ENCODE measurements around the gene CPNE9.

The CPNE9 gene

DNA sequence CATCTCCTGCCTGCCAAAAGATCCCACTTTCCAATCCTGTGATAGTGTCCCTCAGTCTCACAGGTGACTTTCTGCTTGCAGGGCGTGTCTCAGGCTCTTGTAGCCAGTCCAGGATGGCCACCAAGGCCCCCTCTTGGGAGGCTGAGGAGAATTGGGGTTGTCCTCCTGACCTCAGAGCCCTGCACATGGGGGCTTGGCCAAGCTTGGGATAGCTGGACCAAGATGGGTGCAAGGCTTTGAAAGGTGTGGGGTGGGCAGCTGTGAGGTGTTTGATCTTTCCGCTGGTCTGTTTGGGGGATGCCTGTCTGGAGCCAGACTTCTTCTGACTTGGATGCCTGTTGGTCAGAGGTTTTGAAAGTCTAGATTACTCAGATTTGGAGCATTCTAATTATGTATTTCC, 12.0 kb upstream of the CPNE9 start:
- H3K4me3 ChIP-seq (ENCODE audit: control insufficient read depth, low read depth, low read length), result no peak overlapping the region
- no peak for DNase-seq (ENCODE audit: low read depth)
- TF ChIP-seq, protein P1, sequence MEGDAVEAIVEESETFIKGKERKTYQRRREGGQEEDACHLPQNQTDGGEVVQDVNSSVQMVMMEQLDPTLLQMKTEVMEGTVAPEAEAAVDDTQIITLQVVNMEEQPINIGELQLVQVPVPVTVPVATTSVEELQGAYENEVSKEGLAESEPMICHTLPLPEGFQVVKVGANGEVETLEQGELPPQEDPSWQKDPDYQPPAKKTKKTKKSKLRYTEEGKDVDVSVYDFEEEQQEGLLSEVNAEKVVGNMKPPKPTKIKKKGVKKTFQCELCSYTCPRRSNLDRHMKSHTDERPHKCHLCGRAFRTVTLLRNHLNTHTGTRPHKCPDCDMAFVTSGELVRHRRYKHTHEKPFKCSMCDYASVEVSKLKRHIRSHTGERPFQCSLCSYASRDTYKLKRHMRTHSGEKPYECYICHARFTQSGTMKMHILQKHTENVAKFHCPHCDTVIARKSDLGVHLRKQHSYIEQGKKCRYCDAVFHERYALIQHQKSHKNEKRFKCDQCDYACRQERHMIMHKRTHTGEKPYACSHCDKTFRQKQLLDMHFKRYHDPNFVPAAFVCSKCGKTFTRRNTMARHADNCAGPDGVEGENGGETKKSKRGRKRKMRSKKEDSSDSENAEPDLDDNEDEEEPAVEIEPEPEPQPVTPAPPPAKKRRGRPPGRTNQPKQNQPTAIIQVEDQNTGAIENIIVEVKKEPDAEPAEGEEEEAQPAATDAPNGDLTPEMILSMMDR (conservative IDR thresholded peaks at IDR 0.05; ENCODE audit: control insufficient read depth, insufficient read depth, low read depth, low read length), result no peak

DNA sequence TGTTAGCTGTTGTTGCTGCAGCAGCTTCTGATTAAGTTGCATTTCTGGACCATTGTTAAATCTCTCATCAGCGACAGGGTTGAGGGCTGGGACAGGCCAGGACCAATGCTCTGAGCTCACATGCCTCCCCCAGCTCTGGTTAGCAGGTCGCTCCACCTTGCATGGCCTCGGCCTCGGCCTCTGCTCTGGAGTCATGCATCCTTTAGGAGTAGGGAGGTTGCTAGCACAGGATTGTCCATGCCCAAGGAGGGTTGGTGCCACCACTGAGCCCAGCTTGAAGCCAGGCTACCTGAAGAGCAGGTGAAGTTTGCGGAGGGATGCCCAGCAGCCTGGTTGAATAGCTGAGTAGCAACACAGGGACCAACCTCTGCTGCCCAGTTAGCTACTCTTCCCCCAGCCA, 11.2 kb upstream of the CPNE9 start:
- TF ChIP-seq, protein P1 (conservative IDR thresholded peaks at IDR 0.05; ENCODE audit: control insufficient read depth, insufficient read depth, low read depth, low read length), result no peak
- no peak overlapping the region for H3K4me3 ChIP-seq (ENCODE audit: control insufficient read depth, low read depth, low read length)
- DNase-seq (ENCODE audit: low read depth), result no peak

DNA sequence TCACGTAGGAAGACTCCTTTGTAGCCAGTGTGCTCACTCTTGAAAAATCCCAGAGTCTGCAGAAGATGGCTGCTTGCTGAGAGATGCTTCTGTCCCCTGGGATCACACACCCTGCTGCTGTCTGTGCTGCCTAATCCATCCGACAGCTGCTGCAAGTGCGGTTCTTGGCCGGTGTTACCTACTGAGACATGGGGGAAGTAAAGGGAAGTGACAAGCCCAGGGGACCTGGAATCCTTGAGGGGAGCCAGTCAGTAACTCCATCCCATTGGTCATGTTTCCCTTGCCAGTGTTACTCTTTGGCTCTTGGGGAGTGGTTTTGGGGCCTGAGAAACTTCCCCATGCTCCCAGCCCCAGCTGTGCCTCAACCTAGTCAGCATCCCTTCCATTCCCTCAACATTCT, 8.3 kb upstream of the CPNE9 start:
- no peak overlapping the region for H3K4me3 ChIP-seq (ENCODE audit: control insufficient read depth, low read depth, low read length)
- TF ChIP-seq, protein P1 (conservative IDR thresholded peaks at IDR 0.05; ENCODE audit: control insufficient read depth, insufficient read depth, low read depth, low read length), result no peak
- DNase-seq (ENCODE audit: low read depth), result no peak

DNA sequence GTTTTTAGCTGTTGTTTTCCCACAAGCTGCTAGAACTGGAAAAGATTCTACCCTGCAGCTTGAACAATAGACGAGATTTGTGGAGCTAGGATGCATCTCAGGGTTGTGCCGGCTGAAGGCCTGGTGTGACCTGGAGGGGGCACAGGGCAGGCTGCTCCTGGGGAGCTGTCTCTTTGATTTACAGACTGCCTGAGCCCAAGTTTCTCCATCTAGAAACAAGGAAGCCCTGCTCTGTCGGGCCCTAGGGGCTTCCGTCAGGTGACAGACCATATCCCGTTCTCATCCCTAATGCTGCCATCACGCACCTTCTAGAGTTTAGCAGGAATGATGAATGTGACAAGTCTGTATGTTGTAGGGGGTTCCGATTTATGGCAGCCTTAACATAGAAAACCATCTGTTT, 7.9 kb upstream of the CPNE9 start:
- no peak for DNase-seq (ENCODE audit: low read depth)
- TF ChIP-seq, protein P1 (conservative IDR thresholded peaks at IDR 0.05; ENCODE audit: control insufficient read depth, insufficient read depth, low read depth, low read length), result no peak
- H3K4me3 ChIP-seq (ENCODE audit: control insufficient read depth, low read depth, low read length), result no peak overlapping the region

DNA sequence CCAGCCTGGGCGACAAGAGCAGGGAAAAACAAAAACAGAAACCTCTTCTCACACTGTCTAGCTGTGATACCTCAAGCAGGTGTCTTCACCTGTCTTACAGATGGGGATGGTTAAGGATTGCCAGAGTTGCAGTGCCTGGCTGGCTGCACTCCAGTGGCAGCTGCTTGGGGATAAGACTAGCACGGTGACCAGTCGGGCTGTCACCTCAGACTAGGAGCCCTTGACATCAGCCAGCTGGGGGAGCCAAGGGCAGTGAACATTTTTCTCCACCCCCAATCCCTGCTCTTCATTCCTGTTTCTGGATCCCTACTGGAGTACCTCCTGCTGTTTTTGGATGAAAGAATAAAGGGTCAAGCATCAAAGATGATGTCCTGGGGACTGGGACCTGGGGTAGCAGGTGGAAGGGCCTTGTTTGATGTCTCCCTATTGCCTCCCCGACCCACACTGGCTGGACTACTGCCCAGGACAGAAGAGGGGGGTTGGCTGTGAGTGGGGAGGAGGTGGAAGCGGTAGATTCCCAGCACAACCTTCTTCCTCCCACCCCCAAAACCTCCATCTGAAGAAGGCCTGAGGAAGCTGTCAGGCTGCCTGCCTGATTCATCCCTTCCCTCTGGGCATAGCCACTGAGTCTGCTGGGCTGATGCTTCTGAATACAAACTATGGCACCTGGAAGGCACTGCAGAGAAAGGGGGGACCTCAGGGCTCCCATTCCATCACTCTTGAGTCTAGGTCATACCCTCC, 7.0 kb upstream of the CPNE9 start:
- H3K4me3 ChIP-seq (ENCODE audit: control insufficient read depth, low read depth, low read length), result no peak overlapping the region
- TF ChIP-seq, protein P1 (conservative IDR thresholded peaks at IDR 0.05; ENCODE audit: control insufficient read depth, insufficient read depth, low read depth, low read length), result no peak
- no peak for DNase-seq (ENCODE audit: low read depth)

DNA sequence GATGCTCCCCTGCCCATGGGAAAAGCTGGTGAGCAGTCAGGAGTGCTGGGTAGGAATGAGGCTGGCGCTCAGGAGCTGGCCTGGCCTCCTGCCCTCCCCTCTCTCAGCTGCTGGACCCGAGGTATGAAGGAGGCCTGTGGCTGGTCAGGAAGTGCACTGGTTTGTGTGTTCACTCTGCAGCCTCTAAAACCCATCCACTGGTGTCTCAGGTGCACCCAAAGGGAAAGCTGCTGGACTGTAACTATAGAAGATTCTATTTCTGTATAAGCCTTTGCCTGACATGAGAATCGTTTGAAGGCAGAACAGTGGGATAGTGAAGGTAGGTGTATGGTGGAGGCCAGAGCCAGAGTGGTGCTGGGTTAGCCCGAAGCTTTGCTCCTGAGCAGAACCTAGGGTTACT, 5.7 kb upstream of the CPNE9 start:
- no peak overlapping the region for H3K4me3 ChIP-seq (ENCODE audit: control insufficient read depth, low read depth, low read length)
- TF ChIP-seq, protein P1 (conservative IDR thresholded peaks at IDR 0.05; ENCODE audit: control insufficient read depth, insufficient read depth, low read depth, low read length), result no peak
- DNase-seq (ENCODE audit: low read depth), result no peak

Data from fibroblast of mammary gland (primary cell).